Measurements from ENCODE around the gene USP17L12.
"Not testable (repeated sequence)": the region's sequence is repeated elsewhere in the genome, so short reads cannot be mapped to it uniquely, and the experiment has no call there.

USP17L12 gene

DNA sequence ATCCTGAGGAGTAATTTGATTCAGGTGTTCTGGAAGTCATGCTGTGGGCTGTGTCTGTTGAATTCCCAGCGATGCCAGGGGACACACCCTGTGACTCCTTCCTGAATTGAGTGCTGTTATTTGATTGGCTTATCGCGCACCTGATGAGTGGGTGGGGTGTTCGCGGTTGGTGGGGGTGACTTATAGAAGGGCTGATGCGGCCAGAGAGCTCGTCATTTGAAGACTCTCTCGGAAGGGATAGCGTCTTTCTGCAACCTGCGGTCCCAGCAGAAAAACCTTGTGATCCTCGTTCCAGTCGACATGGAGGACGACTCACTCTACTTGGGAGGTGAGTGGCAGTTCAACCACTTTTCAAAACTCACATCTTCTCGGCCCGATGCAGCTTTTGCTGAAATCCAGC lies 37.9 kb downstream of the USP17L12 start, which contains the start of gene USP17L20:
Gene USP17L20 (plus strand): TSS at position 301 of the 400 bp plus-strand sequence. CDS start 0 bp downstream, at position 301.
- not testable (repeated sequence) for H3K4me2 ChIP-seq (ENCODE audit: low read length); H3K4me1 ChIP-seq (ENCODE audit: control insufficient read depth, insufficient read depth, low read length); H3K36me3 ChIP-seq (ENCODE audit: insufficient read depth, low read length); H3K27me3 ChIP-seq (ENCODE audit: control insufficient read depth, insufficient read depth, low read length); H3K4me3 ChIP-seq (ENCODE audit: low read length); H3K9me3 ChIP-seq (replicated peaks; ENCODE audit: low read length); H3K9ac ChIP-seq (ENCODE audit: low read depth, low read length)

GRCh38 chr4:9262572-9262971 lies 42.6 kb downstream of the USP17L12 start, which contains the start of gene USP17L21:
TSS of gene USP17L21 (plus strand) at chr4:9262872. CDS start at chr4:9262872, 0 bp downstream.
- H3K36me3 ChIP-seq (ENCODE audit: insufficient read depth, low read length); H3K4me2 ChIP-seq (ENCODE audit: low read length); H3K4me1 ChIP-seq (ENCODE audit: control insufficient read depth, insufficient read depth, low read length); H3K4me3 ChIP-seq (ENCODE audit: low read length); H3K27me3 ChIP-seq (ENCODE audit: control insufficient read depth, insufficient read depth, low read length); H3K9me3 ChIP-seq (replicated peaks; ENCODE audit: low read length); H3K9ac ChIP-seq (ENCODE audit: low read depth, low read length): not testable (repeated sequence)

DNA sequence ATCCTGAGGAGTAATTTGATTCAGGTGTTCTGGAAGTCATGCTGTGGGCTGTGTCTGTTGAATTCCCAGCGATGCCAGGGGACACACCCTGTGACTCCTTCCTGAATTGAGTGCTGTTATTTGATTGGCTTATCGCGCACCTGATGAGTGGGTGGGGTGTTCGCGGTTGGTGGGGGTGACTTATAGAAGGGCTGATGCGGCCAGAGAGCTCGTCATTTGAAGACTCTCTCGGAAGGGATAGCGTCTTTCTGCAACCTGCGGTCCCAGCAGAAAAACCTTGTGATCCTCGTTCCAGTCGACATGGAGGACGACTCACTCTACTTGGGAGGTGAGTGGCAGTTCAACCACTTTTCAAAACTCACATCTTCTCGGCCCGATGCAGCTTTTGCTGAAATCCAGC lies 47.4 kb downstream of the USP17L12 start, which contains the start of gene USP17L22:
Gene USP17L22 (plus strand): TSS at position 301 of the 400 bp plus-strand sequence. CDS start 0 bp downstream, at position 301.
- H3K4me3 ChIP-seq (ENCODE audit: low read length); H3K36me3 ChIP-seq (ENCODE audit: insufficient read depth, low read length); H3K4me1 ChIP-seq (ENCODE audit: control insufficient read depth, insufficient read depth, low read length); H3K9me3 ChIP-seq (replicated peaks; ENCODE audit: low read length); H3K4me2 ChIP-seq (ENCODE audit: low read length); H3K27me3 ChIP-seq (ENCODE audit: control insufficient read depth, insufficient read depth, low read length); H3K9ac ChIP-seq (ENCODE audit: low read depth, low read length): not testable (repeated sequence)

Measured in skeletal muscle satellite cell (primary cell).